Measurements from ENCODE around the gene NRDC.

DNA sequence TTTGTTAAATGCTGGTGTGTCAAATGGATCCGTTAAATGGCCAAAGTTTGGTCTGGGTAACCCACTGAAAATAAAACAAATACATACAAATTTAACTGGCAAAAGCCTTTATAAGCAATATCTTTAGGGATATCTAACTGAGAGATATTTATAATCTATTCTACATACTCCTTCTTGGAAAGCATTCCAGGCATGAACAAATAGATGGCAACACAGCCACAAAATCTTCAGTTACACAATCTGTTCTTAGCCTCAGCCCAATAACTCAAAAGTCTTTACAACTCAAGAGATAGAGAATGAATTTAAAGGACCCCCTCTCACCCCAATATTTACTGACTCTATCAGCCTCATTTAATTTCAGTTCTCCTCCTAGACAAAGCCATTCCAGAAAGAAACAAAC lies 58.7 kb downstream of the NRDC start:
- TF ChIP-seq CTCF (IDR thresholded peaks at IDR 0.05; ENCODE audit: low read length) = no peak
- TF ChIP-seq EZH2 (optimal IDR thresholded peaks at IDR 0.05; ENCODE audit: low read depth, low read length) = no peak
- TF ChIP-seq EZH2phosphoT487 (IDR thresholded peaks at IDR 0.05; ENCODE audit: low read length) = no peak
